HTR-8/SVneo (cell line): Measurements from ENCODE around the gene B4GALT2.
A peak's percentile ranks its signal among the peaks of the same experiment; 100 is the strongest.

Experiments
- DNase-seq: peaks from one replicate; pipeline ENCODE4 v3.0.0; 2011; ENCODE audit warnings: low spot score, mixed read lengths; ENCODE audit not compliant: insufficient read length
- FAIRE-seq: peaks from 2 replicates; lab custom pipeline; 2011; peaks lifted over from hg19 to GRCh38; lab: Jason Lieb, UNC

Gene B4GALT2

DNA sequence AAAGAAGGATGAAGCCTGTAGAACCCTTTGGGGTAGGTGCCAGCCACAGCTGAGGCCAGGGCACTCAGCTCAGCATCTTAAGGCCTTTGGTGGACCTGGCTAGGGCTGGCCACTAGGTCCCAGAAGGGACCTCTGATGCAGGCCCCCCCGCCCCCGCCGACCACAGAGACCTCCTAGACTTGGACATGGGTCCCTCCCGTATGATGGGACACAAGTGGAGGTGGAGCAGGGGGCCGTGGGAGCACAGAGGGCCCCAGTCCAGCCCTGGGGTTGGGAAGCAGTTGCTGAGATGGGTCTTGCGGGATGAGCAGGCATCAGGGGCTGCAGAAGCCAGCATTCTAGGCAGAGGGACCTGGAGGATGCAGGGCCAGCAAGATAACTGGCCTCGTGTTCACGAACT, 3.2 kb downstream of the B4GALT2 start:
- no peak for FAIRE-seq
- no peak for DNase-seq

DNA sequence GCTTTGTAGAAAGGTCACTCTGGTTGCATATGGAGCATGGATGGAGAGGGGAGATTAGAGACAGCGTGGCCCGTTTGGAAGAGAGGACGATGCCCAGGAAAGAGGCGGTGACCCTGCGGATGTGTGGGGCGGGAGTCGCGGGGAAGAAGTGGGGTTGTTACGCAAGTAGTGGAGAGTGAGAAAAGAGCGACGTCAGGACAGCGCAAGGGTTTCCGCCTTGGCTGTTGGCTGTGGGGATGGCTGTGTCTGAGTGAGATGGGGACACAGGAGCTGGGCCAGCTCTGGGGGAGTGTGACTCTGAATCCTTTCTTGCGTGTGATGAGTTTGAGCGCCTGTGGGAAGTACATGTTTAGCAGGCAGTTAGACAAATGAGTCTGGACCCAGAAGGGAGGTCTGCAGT, 3.8 kb downstream of the B4GALT2 start:
- no peak for DNase-seq

DNA sequence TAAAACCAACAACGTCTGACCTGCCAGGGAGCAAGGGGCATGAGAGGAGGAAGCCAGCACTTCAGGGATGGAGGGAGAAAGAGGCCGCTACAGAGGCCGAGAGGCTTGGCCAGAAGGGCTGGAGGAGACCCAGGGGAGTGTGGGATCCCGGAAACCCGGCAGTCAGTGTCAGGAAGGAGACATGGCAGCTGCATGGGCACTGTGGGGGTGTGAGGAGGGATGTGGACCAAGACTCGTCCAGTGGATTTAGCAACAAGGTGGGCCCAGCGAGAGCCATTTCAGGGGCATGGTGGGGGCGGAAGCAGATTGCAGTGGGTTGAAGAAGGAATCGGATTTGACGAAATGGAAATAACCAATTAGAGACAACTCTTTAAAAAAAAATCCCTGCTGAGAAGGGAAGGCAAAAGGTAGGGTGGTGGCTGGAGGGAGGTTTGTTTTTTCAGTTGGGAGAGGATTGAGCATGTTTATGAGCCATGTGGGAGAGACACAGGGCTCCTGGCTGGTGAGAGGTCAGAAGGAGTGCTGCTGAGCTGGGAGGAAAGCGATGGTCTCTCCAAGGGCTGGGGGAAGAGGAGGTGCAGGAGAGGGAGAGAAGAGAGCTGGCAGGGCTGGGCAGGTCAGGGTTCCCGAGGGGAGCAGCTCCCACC, 4.4 kb downstream of the B4GALT2 start:
- FAIRE-seq (no peak), DNase-seq (no peak)

More for the DNA sequence above, 3.8 kb downstream of the B4GALT2 start:
- no peak for FAIRE-seq

DNA sequence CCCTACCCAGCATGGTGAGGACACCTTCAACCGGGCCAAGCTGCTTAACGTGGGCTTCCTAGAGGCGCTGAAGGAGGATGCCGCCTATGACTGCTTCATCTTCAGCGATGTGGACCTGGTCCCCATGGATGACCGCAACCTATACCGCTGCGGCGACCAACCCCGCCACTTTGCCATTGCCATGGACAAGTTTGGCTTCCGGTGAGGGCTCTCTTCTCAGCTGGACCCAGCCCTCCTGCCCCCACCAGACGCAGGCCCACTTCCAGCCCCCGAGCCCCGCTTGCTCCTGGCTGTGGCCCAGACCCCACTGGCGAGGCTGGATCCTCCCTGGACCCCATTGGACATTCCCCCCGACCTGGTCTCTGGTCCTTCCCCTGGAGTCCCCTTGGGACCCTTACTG, 5.8 kb downstream of the B4GALT2 start:
- no peak for DNase-seq
- no peak for FAIRE-seq

DNA sequence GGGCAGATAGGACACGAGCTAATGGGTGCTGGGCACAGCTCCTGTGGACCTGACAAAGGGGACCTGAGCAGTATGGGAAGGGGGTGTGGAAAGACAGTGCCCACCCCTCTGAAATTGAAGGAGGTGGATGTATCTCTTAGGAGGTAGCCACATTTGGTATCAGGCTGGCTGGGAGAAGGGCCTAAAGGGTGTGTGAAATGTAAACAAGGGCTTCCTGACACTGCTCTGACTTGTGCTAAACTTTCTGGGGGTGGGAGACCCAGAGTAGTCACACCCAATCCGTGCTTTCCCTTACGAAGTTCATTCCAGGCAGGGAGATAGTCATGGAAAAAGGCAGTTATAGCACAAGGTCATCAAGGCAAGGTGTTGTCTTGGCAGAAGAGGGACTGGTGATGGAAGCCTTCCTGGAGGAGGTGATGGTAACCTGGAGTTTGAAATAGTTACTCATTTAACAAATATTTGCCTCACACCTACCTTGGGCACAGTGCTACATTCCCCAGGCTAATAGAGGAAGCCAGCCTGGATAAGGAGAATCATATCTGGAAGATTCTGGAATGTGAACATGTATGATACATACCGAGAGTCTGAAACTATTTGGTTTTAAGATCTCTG, 7.1 kb downstream of the B4GALT2 start:
- FAIRE-seq (no peak), DNase-seq (no peak)

DNA sequence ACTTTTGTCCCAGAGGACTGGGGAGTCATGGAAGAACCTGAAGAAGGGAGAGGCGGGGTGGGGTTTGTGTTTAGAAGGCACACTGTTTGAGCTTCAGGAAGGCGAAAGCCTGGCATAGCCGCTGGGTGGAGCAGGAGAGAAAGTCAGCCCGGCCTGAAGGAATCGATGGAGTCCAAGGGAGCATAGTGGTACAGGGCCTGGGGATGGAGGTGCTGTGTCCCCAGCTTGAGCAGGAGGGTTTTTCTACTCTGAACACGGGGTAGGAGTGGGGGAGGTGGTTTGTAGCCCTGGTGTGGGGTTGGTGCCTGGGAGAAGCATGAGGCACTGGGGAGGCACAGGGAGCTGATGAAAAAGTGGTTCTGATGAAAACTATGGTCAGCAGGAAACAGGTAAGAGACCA, 7.7 kb downstream of the B4GALT2 start:
- DNase-seq (no peak), FAIRE-seq (no peak)

DNA sequence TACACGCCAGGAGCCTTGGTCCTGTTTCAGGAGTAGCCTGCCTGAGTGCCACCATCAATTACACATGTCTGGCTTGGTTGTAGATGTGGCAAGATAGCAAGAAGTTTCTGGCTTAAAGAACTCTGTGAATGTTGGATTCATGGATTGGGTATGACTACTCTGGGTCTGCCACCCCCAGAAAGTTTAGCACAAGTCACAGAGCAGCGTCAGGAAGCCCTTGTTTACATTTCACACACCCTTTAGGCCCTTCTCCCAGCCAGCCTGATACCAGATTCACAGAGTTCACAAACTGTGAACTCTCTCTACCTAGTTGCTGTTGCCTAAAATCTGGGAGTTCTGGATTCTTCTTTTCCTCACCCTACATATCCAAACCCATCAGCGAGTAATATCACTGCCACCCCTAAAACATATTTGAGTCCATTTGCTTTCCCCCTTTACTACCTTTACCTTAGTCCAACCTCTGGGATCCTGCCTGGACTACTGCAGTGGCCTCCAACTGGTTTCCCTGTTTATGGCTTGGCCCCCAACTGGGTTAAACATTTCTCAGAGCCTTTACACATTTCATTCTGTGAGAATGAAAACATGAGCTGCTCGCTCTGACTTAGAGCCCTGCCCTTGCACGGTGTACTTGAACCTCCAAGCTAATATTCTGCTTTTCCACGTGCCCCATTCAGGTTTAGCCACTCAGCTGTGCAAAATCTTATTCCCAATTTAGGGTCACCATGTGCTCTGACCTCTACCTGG, 8.3 kb downstream of the B4GALT2 start:
- DNase-seq: no peak
- FAIRE-seq: no peak

DNA sequence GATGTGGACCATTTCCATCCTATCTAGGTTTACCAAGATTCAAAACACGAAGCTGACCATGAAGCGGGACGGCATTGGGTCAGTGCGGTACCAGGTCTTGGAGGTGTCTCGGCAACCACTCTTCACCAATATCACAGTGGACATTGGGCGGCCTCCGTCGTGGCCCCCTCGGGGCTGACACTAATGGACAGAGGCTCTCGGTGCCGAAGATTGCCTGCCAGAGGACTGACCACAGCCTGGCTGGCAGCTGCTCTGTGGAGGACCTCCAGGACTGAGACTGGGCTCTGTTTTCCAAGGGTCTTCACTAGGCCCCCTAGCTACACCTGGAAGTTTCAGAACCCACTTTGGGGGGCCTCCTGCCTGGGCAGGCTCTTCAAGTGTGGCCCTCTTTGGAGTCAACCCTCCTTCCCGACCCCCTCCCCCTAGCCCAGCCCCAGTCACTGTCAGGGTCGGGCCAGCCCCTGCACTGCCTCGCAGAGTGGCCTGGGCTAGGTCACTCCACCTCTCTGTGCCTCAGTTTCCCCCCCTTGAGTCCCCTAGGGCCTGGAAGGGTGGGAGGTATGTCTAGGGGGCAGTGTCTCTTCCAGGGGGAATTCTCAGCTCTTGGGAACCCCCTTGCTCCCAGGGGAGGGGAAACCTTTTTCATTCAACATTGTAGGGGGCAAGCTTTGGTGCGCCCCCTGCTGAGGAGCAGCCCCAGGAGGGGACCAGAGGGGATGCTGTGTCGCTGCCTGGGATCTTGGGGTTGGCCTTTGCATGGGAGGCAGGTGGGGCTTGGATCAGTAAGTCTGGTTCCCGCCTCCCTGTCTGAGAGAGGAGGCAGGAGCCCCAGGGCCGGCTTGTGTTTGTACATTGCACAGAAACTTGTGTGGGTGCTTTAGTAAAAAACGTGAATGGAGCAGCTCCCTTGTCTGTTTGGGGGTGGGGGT, 11.5 kb downstream of the B4GALT2 start:
- DNase-seq: no peak
- FAIRE-seq: no peak

DNA sequence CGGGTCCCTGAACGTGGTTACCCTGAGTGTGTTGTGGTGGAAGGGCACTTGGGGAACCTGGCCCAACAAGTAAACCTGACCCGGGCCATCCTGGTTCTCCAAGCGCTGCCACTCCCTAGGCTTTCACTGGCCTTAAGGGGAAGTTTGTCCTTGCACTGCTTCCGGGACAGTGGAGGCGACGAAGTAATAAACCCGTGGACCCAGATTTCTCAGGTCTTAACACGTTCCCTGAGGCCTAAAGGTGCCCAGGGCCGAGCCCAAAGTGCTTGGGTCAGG, 12.1 kb downstream of the B4GALT2 start:
- FAIRE-seq (no peak), DNase-seq (no peak)

DNA sequence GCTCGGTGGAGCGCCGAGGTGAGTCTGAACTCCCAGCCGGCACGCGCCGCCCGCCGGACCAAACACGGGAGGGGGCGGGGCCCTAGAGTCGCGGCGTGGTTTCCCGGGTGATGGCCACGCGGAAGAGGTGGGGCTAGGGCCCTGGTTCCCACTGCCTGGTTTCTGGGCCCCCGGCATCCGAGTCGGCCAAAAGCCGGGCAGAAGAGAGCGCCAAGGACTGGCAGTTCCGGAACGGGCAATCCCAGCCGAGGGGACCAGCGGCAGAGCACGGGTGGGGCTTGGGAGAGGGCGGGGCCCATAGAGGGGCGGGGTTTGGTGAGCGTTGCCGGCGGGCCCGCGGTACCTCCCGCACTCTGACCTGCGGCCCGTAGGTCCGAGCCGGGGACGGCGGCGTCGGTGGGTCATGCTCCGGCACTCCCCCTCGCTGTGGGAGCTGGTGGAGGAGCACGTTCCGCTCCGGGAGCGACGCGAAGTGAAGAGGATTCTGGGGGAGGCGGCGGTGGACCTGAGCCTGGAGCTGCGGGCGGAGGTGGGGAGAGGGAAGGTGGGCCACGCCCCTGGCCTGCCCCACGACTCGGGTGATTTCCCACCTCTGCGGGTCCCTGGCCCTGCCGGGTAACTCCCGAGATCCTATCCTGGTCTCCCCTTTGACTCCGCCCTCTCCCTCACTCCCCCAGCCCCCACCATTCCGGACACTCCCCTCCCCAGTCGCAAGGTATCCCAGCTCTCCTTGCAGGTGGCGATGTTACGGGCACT, 12.6 kb downstream of the B4GALT2 start, which contains the start of gene CCDC24:
Gene CCDC24 (plus strand): TSS at position 124 of the 756 bp plus-strand sequence. CDS start 280 bp downstream, at position 404.
- peak; percentile 73 for DNase-seq
- FAIRE-seq: peak; percentile 49

DNA sequence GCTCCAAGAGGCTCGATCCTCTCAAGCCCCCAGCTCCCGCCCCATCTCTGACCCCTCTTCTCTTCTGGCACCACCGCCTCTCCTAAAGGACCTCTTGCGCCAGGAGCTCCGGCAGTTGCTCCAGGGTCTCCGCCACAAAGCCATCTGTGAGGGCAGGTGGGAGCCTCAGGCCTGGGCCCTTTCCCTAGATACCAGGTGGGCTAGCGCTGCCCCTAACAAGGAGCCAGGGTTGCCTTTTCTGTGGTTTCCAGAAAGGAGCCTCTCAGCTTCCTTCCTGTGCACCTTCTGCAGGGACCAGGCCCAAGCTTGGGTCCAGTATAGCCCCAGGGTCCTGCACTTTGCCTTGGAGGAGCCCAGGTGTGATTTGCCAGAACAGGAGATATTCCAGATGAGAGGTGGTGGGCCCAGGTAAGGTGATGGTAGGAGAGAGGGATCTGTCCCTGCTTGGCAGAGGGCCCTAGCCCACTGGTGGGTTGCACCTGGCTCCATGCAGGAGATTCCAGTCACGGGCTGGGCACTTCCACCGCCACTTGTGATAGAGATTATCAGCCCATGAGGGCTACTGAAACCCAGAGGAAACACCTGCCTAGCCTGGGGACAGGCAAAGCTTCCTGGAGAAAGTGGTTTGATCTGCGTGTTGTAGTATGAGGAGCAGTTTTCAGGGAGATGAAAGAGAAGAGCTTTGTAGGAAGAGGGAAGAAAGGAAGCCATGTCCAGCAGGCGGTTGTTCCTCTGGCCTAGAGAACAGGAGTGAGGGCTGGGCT, 13.4 kb downstream of the B4GALT2 start:
- no peak for DNase-seq
- FAIRE-seq: no peak

DNA sequence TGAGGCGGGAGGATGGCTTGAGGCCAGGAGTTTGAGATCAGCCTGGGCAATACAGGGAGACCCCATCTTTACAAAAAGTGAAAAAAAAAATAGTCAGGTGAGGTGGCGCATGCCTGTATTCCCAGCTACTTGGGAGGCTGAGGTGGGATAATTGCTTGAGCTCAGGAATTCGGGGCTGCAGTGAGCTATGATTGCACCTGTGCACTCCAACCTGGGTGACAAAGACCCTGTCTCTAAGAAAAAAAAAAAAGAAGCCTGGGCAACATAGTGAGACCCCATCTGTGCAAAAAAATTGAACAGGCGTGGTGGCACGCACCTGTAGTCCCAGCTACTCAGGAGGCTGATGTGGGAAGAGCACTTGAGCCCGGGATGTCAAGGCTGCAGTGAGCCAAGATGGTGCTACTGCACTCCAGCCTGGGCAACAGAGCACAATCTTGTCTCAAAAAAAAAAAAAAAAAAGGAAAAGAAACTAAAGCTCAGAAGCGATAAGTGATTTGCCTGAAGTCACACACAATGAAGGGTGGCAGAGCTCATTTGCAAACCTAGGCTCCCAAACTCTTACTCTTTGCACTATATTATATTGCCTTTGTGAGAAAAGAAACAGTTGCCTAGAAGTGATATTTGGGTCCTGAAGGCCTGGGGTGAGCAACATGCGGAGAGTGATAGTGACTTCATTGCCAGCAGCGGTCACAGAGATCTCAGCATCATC, 14.3 kb downstream of the B4GALT2 start:
- DNase-seq (no peak), FAIRE-seq (no peak)

DNA sequence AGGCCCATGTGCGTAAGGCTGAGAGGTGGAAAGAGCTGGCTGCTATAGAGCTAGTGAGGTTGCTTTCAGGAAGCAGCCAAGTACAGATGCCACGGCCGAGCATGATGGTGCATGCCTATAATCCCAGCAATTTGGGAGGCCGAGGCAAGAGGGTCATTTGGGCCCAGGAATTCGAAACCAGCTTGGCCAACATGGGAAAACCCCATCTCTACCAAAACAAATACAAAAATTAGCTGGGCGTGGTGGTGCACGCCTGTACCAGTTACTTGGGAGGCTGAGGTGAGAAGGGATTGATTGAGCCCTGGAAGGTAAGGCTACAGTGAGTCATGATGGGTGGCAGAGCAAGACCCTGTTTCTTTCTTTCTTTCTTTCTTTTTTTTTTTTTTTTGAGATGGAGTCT, 15.1 kb downstream of the B4GALT2 start:
- FAIRE-seq (no peak), DNase-seq (no peak)

DNA sequence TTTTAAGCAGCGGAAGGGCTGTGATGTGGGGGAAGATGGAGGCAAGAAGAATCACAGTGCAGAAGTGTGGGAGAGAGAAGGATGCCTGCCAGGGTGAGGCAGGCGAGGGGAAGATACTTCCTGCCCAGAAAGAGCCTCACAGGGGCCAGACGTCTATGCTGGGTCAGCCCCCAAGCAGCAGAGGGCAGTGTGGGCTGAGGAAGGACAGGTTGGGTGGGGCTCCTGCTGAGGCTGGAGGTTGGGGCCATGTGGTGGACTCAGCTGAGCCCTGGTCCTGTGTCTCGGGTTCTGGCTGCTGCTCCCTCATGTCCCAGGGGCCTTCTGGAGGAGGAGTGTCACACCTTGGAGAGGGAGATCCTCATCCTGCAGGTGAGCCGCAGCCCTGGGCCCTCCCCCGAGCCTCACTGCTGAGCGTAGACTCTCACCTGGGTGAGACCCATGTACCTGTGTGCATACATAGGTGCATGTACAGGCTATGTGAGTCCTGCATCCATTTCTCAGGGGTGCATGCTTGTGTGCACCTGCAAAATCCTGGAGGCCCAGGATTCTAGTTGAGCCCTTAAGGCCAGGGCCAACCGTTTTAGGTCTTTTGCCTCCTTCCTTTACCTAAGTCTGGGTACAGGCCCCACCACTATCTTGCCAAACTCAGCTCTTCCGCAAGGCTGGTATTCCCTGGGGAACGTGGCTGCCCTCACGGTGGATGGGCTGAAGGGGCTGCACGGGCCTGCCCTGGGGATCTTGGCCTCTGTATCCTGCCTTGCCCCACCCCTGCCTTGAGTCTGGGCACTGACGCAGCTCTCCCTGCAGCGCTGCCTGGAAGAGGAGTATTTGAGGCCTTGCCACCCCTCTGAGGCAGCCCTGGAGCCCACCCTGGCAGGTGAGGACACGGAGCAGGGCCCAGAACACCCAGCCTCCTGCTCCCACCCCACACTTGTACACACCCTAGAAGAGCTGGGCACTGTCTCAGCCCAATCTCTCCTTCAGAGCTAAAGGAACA, 16.1 kb downstream of the B4GALT2 start:
- peak; percentile 28 for FAIRE-seq
- DNase-seq: peak; percentile 24

DNA sequence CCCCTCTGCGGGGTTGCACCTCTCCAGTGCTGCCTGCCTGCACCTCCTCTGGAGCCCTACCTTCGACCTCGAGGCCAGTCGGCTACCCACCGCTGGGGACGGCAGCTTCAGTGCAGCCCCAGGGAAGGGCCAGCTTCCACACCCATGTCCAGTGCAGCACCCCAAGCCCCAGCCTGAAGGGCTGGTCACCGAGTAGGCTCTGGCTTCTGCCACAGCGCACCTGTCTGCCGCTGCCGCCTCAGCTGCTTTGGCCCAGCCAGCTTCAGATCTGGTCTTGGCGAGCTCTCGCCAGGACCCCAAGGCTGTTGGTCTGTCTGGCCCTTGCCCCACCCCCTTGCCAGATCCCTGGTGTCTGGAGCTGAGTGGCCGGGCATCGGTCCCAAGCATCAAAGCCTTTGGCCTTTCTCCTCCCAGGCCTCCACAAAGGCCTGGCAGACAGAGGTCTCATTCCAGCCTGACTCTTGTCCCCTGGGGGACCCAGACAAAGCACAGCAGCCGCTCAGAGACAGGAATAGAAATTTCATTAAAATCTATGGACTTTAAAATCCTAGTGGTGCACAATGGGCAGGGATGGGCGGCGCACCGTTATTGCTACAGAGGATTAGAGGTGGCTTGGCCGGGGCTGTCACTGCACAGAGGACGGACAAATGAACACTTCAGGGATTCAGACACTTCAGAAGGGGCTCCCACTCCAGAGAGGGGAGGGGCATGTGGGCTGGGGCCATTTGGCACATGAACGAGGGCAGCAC, 17.1 kb downstream of the B4GALT2 start:
- DNase-seq (no peak), FAIRE-seq (no peak)

DNA sequence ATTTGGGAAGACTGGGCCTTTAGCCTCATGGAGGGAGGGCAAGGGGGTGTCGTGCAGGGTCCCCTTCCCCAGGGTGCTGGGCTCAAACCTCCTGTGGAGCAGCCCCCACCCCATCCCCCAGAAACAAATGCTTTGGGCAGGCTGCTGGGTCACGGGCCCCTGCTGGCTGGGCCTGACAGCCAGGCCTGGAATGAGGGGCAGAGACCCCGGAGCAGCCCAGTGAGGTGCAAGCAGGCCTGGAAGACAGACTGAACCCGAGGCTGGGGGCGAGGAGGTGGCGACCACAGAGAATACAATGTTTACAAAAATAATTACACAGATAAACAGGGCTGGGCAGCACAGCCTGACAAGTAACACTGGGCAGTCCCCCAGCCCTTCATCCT, 17.7 kb downstream of the B4GALT2 start:
- FAIRE-seq: no peak
- DNase-seq: no peak
